Skeletal muscle cell (primary cell): ENCODE data around the gene RELCH.

Source experiments
- DNase-seq: peaks from one replicate; pipeline ENCODE4 v3.0.0-alpha.2; 2010; ENCODE audit warnings: low read depth
- H3K4me3 ChIP-seq: 2 replicates; pipeline ENCODE4 v1.5.1; 2011; ENCODE audit warnings: low read depth, mild to moderate bottlenecking, control low read depth, low read length, moderate library complexity

The RELCH gene

DNA sequence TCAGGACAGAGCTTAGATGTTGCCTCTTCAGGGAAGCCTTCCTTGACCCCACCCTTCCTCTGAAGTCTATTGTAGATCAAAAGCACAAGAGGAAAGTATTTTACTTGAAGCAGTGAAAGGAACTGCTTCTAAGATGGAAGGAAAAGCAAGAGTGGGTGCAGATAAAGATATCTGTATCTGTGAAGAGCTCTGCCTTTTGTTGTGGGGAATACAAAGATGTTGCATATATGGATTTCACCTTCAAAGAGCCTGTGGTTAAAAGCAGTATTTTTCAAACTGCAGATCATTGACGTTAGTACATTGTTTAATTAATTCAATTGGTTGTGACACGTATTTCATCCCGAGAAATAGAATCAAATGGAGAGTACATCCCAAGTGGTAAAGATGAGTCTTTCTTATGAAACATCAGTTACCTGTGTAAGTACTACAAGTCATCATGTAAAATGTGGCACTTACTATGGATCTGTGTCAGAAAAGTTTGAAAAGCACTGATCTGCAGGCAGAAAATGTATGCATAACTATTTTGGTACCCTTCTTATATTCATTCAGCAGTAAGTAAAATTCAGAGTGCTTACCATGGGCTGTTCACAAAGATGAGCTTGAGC lies 113.4 kb downstream of the RELCH start:
- no peak for DNase-seq

DNA sequence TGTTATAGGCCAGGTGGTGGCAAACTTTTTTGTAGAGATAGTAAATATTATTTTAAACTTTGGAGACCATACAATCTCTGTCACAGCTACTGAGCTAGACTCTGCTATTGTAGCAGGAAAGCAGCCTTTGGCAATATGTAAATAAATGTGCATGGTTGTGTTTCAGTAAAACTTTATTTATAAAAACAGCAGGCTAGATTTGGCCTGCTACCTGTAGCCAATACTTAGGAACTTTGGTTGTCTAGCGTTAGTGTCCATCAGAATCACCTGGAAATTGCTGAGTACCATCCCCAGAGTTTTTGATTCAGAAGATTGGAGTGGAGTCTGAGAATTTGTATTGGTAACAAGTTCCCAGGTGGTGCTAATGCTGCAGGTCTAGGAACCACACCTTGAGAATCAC lies 114.3 kb downstream of the RELCH start:
- no peak overlapping the region for H3K4me3 ChIP-seq
- DNase-seq = no peak

More for the DNA sequence above, 113.4 kb downstream of the RELCH start:
- H3K4me3 ChIP-seq = no peak overlapping the region

DNA sequence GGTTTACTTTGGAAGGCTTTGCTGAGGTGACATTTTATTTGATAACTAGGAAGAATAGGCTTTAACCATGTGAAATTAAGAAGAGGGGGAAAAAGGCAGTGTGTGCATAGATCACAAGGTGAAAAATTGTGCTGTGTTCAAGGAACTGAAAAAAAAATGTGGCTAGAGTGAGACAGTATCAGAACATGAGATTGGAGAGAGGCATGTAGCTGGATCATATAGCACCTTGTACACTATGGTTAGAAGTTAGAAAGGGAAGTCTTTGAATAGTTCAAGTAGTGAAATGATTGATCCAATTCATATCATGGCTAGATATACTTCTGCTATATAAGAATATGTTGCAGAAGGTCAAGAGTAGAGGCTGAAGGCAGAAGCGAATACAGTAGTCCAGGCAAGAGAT lies 125.8 kb downstream of the RELCH start:
- DNase-seq = no peak
- no peak overlapping the region for H3K4me3 ChIP-seq

DNA sequence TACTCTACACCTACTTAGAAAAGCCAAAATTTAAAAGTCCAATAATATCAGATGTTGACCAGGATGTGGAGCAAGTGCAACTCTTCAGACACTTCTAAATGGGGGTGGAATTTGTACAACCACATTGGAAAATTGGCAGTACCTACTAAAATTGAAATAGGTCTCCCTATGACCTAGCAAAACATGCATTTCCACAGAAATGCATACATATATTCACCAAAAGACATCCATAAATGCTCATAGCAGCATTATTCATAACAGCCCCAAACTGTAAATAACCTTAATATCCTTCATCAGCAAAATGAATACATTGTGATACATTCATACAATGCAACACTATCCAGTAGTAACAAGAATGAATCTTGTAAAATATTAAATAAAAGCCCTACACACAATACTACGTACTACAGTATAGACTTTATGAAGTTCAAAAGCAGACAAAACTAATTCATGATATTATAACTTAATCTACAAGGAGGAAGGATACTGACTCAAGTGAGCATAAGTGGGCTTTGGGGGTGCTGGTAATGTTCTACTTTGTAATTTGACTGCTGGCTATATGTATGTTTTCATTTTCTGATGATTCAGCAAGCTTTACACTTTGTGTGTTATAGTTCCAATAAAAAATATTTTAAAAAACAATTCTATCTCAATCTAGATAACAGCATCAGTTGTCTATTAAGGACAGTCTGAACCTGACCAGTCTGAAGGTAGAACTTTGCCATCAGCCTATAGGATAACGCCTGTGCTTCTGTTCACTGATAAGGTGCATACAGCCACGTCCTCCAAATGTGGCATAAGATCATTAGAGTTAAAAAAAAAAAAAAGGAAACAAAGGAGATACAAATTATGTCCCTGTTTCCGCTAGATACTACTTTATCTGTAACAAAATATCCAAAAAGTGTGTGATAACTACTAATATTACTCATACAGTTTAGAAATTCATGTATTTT lies 131.4 kb downstream of the RELCH start:
- H3K4me3 ChIP-seq = no peak overlapping the region
- no peak for DNase-seq

DNA sequence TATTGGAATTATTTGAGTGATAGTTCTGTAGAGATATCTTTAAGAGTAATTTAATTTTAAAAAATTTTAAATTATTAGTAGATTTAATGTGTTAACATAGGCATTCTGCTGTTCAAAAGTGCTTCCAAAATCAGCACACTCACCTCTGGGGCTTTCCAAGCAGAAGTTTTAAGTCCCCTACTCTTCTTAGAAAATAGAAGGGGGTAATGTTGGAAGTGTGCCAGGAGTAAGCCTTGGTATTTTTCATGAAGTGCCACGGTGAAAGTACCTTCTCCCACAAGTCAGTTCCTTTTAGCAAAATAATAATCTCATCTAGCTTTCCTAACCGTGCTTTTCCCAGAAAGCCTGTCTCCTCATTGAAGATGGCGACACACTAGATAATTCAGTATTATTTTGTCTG lies 134.1 kb downstream of the RELCH start:
- no peak for DNase-seq
- no peak overlapping the region for H3K4me3 ChIP-seq

DNA sequence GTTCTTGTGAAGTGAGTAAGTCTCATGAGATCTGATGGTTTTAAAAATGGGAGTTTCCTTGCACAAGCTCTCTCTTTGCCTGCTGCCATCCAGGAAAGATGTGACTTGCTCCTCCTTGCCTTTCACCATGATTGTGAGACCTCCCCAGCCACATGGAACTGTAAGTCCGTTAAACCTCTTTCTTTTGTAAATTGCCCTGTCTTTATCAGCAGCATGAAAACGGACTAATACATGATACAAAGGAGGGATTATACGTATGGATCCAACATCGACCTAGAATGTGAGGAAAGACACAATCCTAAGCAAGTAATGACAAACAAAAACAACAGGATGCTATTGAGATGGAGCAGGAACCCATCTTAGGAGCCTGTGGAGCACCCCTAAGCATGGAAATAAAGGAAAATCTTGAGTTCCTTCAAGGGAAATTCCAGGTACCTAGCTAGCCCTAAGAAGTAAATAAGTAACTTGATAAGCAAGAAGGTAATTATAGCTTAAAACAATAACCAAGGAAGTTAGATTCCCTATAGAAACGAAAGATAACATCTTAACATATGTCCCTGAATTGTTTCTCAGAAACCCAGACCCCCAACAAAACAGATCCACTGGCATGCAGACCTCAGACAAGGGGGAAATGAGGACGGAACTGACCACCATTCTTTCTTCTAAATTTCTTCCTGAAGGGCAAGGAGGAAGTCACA lies 136.6 kb downstream of the RELCH start:
- H3K4me3 ChIP-seq = no peak overlapping the region
- DNase-seq = no peak

DNA sequence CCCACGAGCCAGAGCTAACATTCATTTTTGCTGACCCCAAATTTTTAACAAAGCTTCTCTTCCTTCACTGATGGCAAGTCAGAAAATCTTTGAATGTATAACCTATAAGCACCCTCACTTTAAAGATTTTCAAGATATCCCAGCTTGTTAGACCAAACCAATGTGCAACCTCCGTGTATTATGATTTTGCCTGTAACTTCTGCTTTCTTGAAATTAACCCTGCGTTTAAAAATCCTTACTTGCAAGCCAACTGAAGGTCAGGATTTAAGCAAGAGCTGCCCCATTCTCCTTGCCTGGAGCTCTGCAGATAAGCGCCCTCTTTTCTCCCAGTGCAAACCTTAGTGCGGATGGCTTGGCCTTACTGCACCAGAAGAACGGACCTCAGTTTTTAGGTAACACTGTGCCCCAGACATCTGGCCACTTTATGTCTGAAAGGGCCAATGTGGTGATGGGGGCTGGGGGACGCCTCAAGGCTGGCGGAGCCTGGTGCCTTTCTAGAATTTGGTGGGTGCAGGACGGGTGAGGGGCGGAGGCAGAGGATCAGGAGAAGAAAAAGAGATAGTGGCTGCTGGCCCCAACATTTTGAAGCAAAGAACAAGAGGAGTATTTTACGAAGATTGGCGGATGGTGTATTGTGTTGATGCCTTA lies 137.2 kb downstream of the RELCH start:
- H3K4me3 ChIP-seq = no peak overlapping the region

DNA sequence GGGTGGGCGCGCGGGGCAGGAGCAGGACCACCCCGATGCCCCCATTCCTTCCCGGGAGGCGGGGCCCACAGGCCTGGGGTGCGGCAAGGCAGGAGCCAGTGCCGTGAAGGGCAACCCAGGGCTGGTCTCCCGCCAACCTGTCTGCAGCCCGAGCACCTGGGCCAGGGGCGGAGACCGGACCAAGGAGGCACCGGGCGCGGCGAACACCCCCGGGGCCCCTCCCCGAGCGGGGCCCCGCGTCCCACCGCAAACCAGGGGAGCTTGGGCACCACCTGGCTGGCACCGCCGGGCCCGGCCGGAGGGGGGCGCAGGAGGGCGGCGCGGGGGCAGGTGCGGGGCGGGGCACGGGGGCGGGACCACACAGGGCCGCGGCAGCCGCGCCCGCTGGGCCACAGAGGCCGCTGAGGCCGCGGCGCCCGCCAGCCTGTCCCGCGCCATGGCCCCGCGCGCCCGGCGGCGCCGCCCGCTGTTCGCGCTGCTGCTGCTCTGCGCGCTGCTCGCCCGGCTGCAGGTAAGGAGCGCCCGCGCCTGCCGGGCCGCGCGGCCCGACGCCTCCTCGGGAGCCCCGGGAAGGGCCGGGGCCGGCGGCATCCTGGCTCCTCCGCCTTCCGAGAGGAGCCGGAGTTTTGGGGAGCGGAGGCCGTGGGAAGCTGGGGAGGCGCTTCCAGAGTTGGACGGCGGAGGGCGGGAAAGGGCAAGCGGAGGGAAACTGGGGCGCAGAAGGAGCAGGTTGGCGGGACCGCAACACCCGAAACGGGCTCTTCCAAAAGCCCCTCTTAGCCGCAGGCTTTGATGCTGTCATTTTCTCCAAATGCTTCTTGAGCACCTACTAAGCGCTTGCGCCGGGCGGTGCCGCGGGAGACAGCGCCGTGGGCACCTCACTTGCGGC lies 138.1 kb downstream of the RELCH start, which contains the start of gene TNFRSF11A:
TSS of gene TNFRSF11A (plus strand) at position 394 of the 889 bp plus-strand sequence. CDS start at position 437, 43 bp downstream.
- no peak for DNase-seq
- peak within 1 kb of the TSS; percentile 44 for H3K4me3 ChIP-seq

More for the DNA sequence above, 137.2 kb downstream of the RELCH start:
- DNase-seq = no peak

DNA sequence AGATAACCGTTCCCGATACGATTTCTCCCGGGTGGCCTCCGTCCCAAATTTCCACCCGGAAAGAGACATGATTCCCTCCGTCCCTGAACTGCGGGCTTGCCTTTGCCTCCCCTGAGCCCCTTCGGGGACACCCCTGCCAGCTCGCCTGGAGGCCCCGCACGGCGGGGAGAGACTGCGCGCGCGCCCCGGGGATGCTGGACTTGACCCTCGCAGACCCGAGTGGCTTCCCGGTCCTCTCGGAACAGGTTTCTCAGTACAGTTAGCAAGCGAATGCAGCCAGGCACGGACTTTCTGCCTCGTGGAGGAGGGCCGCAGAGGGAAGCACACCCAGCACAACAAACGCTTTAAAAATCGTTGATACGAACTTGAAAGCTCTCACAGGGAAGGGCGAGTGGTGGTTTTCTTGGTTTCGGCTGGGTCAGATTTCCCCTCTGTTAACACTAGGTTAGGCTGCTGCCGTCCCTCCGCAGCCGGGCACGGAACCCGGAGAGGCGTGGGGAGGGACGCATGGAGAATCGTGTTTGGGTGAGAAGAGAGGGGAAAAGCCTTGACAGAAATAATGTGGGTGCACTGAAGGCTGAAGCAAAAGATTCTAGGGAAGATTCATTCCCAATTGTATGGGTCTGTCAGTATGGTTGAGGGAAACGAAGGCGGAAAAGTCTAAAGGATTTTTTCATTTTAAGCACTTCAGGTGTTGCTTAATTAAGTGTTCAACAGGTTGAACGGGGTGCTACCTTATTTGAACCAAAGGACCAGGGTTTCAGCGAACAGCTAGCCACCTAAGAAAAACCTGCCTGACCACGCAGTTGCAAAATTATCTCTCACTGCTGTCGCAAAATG lies 139.0 kb downstream of the RELCH start:
- peak overlapping the region; percentile 44 for H3K4me3 ChIP-seq
- no peak for DNase-seq

DNA sequence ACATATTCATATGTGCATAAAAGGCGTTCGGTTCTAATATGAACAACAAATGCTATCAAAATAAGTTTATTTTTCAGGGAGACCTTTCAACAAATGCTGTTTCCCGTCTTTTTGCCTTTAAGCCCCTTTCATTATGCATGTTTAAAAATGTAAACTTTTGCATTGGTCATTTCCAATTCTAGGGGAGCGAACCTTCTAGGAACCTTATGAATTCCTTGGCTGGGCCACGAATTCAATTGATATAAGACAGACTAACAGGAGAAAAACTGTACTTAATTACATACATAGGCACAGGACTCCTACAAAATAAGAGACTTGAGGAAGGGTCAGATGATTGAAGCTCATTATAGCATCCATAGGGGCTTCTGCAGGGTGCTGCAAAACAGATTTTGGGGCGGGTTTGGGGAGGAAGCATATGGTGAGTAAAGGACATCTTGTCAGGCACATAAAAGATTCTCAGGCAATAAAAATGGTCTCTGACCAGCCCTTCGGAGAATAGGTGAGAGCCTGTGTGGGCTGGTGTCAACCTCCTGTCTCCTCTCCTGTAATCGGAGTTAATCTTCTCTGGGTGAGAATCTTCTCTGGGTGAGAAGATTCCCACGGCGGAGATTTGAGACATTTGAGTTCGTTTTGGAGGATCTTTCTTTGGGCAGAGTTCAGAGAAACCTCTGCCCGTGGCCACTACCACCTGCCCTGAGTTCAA lies 139.7 kb downstream of the RELCH start:
- no peak for DNase-seq
- H3K4me3 ChIP-seq = no peak overlapping the region

DNA sequence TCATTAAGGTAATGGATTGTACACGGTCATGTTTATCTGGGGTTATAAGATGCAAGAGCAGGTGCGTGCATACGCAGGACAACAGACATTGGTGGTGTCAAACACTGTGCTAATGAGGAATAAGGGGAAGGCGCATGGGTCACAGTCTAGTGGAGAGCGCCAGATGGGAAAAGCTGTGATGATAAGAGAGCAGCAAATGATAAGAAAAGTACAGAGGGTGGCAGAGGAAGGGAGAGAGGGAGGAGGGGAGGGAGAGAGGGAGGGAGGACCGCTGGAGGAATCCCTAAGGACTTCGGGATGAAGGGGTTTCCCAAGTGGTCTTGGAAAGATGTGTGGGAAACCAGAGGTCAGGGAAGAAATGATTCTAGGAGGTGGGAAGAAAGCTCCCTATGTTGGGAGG lies 140.9 kb downstream of the RELCH start:
- H3K4me3 ChIP-seq = no peak overlapping the region
- no peak for DNase-seq

DNA sequence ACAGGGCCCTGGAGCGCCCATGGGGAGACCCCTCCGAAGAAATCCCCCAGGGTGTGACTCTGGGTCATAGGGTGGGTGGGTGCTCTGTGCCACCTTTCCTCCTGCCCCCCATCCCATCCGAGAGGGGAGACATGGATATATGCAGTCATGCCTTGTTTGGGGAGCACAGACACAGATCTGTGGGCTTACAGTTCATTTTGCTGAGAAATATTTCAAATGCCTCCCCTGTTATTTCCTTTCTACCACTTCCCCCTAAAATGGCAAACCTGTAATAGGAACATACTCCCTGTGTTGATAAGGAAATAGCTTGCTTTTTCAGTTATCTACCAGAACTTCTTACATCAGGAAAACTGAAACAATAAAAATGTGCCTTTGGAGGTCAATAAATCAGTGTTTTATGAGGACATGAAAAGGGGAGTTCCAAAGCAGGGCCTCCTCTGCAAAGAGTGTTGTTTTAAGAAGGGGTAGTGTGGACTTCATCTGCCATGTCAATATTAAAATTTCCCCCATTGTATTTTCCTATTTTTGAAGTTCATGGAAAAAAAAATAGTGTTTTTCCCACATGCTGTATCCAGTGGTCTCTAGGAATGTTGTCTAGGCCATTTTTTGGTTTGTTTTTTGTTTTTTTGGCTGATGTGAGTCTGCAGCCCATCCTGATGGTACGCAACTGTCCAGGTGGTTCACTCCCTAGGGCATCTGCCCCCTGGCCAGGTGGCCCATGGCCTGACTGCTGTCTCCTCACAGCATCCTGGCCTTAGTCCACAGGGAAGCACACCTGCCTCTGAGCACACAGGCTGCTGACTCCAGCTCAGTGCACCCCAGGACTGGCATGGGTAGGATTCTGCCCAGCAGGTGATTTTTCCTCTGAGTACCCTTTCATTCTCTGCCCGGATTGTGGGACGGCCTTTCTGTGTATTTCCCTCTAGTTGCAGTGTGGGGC lies 141.8 kb downstream of the RELCH start:
- no peak for DNase-seq
- H3K4me3 ChIP-seq = no peak overlapping the region

DNA sequence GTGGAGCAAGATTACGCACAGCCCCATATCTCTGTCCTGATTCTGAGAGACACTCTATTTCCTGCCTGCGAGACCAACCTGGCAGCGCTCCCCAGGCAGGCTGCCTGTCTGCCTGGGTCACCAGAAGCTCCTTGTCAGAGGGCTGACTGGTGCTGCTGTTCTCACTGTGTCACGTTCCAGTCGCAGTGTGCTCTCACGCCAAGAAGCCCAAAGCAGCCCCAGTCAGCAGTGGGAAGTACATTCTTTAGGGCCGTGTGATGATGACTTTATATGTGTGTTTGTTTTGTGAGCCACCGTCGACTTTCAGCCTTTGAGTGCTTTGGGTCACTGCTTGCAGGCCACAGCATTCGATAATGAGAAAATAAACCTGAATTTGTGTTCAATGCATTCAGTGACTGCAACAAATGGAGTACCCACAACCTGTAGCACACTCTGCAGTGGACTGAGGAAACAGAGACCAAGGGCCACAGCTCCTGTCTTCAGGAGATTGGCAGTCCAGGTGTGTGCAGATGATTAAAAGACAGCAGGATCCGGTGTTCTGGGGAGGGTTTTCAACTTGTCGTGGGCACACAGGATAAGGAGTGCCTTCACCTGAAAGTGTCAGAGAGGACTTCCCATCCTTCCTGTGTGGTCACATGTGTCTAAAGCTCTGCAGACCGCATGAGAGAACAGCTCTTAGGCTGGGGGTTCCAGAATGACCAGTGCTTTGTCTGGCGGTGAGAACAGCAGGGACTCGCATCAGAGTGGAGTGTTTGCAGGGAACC lies 142.8 kb downstream of the RELCH start:
- H3K4me3 ChIP-seq = no peak overlapping the region
- peak; percentile 20 for DNase-seq

DNA sequence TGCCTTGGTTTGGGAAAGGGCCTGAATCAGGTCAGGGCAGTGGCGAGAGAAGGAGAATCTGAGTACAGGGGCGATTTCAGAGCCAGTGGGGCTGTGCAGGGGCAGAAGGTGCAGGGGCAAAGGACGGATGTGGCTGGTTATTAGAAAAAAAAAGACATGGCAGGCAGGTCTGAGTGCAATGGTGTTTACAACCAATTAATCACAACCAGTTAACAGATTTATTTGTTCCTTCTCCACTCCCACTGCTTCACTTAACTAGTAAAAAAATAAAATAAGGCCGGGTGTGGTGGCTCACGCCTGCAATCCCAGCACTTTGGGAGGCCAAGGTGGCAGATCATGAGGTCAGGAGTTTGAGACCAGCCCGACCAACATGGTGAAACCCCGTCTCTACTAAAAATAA lies 143.6 kb downstream of the RELCH start:
- no peak overlapping the region for H3K4me3 ChIP-seq
- no peak for DNase-seq

DNA sequence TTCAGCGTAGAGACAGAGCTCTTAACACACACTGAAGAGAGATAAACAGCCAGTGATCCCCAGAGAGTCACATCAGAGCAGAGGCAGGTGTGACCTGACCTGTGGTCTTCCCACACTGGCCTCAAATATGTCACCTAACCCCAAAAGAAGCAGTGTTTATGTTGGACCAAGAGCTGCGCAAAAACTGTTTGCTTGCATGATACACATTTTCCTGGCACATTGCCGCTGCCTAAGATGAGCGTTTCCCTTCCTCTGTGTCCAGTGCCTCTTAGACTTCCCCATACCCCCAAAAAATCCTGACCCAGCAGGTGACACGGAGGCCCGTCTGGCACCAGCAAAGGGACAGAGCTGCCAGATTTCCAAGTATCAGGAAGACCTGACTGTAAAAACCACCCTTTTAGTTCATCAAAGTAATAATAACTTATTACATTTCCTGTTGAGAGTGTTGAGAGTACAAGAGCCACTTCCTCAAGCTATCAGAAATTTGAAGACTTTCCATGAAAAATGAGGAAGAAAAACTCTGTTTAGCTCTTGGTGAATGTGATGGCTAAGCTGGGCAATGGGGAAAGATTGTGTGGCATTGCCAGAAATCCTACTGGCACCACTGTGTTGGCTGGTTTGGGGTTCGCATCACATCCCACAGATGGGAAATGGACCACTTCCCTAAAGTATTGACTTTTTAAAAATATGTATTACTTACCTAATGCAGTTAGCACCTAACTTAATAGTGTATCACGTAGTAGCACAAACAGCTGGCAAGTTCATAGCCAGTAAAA lies 144.7 kb downstream of the RELCH start:
- no peak overlapping the region for H3K4me3 ChIP-seq
- DNase-seq = no peak
